Breast epithelium (tissue), 3 donors: Measurements from ENCODE around the gene NDEL1.

Experiments
- CTCF ChIP-seq, 3 donors: fragments of 450-650 bp; IDR thresholded peaks; one replicate each; pipeline ENCODE4 v1.5.1; 2016 to 2017; ENCODE audit warnings: antibody characterized with exemption in 3 of 3, mild to moderate bottlenecking in 3 of 3, moderate library complexity in 3 of 3
- POLR2A ChIP-seq: fragments of 450-650 bp; IDR thresholded peaks from one replicate; pipeline ENCODE4 v1.6.1; 2016; ENCODE audit warnings: antibody characterized with exemption, mild to moderate bottlenecking, moderate library complexity

GRCh38 chr17:8441690-8442089 is 6.0 kb downstream of the NDEL1 start:
- TF ChIP-seq POLR2A: no peak
- TF ChIP-seq CTCF (IDR thresholded peaks at IDR 0.05): no peak
